K562 (cell line): ENCODE data around the gene ARHGAP33. TPM values are rescaled to one million over a fixed set of nuclear protein-coding genes. Genes with fewer than 3 reads are reported as not detected.
A peak's percentile ranks its signal among the peaks of the same experiment; 100 is the strongest.

Experiments
- ERF ChIP-seq: fragments of 450-650 bp; formaldehyde crosslinking; IDR thresholded peaks from 2 replicates; pipeline ENCODE4 v1.4.0; 2020; ENCODE audit warnings: mild to moderate bottlenecking, mixed read lengths
- EWSR1 ChIP-seq: fragments of 450-650 bp; IDR thresholded peaks from 2 replicates; pipeline ENCODE4 v1.6.1; 2018; ENCODE audit warnings: borderline replicate concordance, mild to moderate bottlenecking, low read depth, moderate library complexity; ENCODE audit not compliant: partially characterized antibody
- FOXA1 ChIP-seq: fragments of 450-650 bp; IDR thresholded peaks from 2 replicates; pipeline ENCODE4 v1.6.1; 2016; ENCODE audit warnings: mild to moderate bottlenecking, borderline replicate concordance
- JUN ChIP-seq, 2 experiments: sonication (generic) in 1 of 2; formaldehyde crosslinking in 1 of 2; IDR thresholded peaks; 2 replicates each; pipeline versions ENCODE4 v1.6.1 to v1.8.0; 2012 to 2022; ENCODE audit warnings: borderline replicate concordance in 2 of 2, mild to moderate bottlenecking in 2 of 2, improper control_type of control experiment in 1 of 2, low read depth in 1 of 2, low read length in 1 of 2, missing genetic modification reagents in 1 of 2
- MAZ ChIP-seq, 2 experiments: fragments of 450-650 bp in 1 of 2; sonication (generic) in 1 of 2; formaldehyde crosslinking; IDR thresholded peaks in 1 of 2; conservative IDR thresholded peaks in 1 of 2; 2 replicates each; pipeline versions ENCODE4 v1.4.0 to v1.5.0; 2020; ENCODE audit warnings: mild to moderate bottlenecking in 1 of 2, missing genetic modification reagents in 1 of 2
- MEF2A ChIP-seq: IDR thresholded peaks from 2 replicates; pipeline ENCODE4 v1.6.1; 2011; ENCODE audit warnings: low read depth, mild to moderate bottlenecking, low read length, moderate library complexity; ENCODE audit not compliant: control insufficient read depth
- POLR2AphosphoS5 ChIP-seq: IDR thresholded peaks from 2 replicates; pipeline ENCODE4 v1.6.1; 2011; ENCODE audit warnings: mild to moderate bottlenecking, low read depth, low read length, moderate library complexity; ENCODE audit not compliant: control insufficient read depth, insufficient read depth
- RBFOX2 ChIP-seq: fragments of 200-400 bp; formaldehyde crosslinking; IDR thresholded peaks from 2 replicates; pipeline ENCODE4 v1.6.1; 2017; ENCODE audit warnings: low read depth, mild to moderate bottlenecking, low read length, moderate library complexity
- SMAD4 ChIP-seq: fragments of 250-450 bp; sonication (Bioruptor Pico); conservative IDR thresholded peaks from 2 replicates; pipeline ENCODE4 v1.8.0; 2021; ENCODE audit warnings: inconsistent platforms, mild to moderate bottlenecking, moderate library complexity
- SMARCA5 ChIP-seq: fragments of 450-650 bp; IDR thresholded peaks from 2 replicates; pipeline ENCODE4 v1.6.1; 2016
- TAF9B ChIP-seq: fragments of 450-650 bp; IDR thresholded peaks from 2 replicates; pipeline ENCODE4 v1.6.1; 2018; ENCODE audit warnings: mild to moderate bottlenecking; ENCODE audit not compliant: partially characterized antibody
- TAL1 ChIP-seq: fragments of 450-650 bp; IDR thresholded peaks from 2 replicates; pipeline ENCODE4 v1.6.1; 2016; ENCODE audit warnings: mild to moderate bottlenecking
- ZNF217 ChIP-seq: sonication (generic); formaldehyde crosslinking; IDR thresholded peaks from 2 replicates; pipeline ENCODE4 v1.8.0; 2022; ENCODE audit warnings: mild to moderate bottlenecking, missing genetic modification reagents
- ZNF24 ChIP-seq: fragments of 450-650 bp; IDR thresholded peaks from 2 replicates; pipeline ENCODE4 v1.6.1; 2016
- ZZZ3 ChIP-seq: fragments of 450-650 bp; IDR thresholded peaks from 2 replicates; pipeline ENCODE4 v1.6.1; 2016; ENCODE audit warnings: antibody characterized with exemption, mild to moderate bottlenecking, moderate library complexity
- polyA plus RNA-seq, 8 experiments: library from polyadenylated mRNA; depleted of rRNA in 4 of 8; stranded (reverse) in 5 of 8; unstranded in 3 of 8; fragments of >200 nt; fragmentation: Nextera tagmentation in 2 of 8; fragmentation: Illumina TruSeq in 1 of 8; extraction: Ambion mirVana in 2 of 8; extraction: Trizol in 1 of 8; gene quantifications; 2 replicates each; pipeline versions ENCODE4 v1.2.1 to v1.2.3, GENCODE V29; 2011 to 2014; ENCODE audit warnings: inconsistent platforms in 1 of 8, missing spikeins in 1 of 8
- total RNA-seq, 7 experiments: library from RNA; depleted of rRNA in 6 of 7; stranded (reverse); fragments of >200 nt in 6 of 7; fragmentation: Illumina TruSeq in 2 of 7; extraction: Trizol in 2 of 7; gene quantifications; 2 replicates each; pipeline versions ENCODE4 v1.2.1 to v1.2.3, GENCODE V29; 2011 to 2021; ENCODE audit warnings: low replicate concordance in 1 of 7
- TF ChIP-seq, protein P1 (sequence below): fragments of 250-450 bp; sonication (Bioruptor Pico); IDR thresholded peaks from 2 replicates; pipeline ENCODE4 v1.4.0; 2020
- TF ChIP-seq, protein P2 (sequence below): fragments of 450-650 bp; IDR thresholded peaks from 2 replicates; pipeline ENCODE4 v1.6.1; 2016; ENCODE audit warnings: antibody characterized with exemption
- TF ChIP-seq, protein P3 (sequence below): sonication (generic); formaldehyde crosslinking; IDR thresholded peaks from 2 replicates; pipeline ENCODE4 v1.8.0; 2022; ENCODE audit warnings: mild to moderate bottlenecking, missing genetic modification reagents
- TF ChIP-seq, protein P4 (sequence below): fragments of 250-450 bp; sonication (Bioruptor Pico); IDR thresholded peaks from 2 replicates; pipeline ENCODE4 v1.5.1; 2021; ENCODE audit warnings: mild to moderate bottlenecking

ARHGAP33 gene
- total and polyA plus RNA-seq, 9 of the 15 experiments (the other 6 are each of a cell fraction or from before 2014, with no cell fraction given), result 0.06 to 26.6 (median 1.6) TPM; not detected in 1

GRCh38 chr19:35757231-35757748 is 18.1 kb upstream of the ARHGAP33 start (continued):
- TF ChIP-seq, protein P1, sequence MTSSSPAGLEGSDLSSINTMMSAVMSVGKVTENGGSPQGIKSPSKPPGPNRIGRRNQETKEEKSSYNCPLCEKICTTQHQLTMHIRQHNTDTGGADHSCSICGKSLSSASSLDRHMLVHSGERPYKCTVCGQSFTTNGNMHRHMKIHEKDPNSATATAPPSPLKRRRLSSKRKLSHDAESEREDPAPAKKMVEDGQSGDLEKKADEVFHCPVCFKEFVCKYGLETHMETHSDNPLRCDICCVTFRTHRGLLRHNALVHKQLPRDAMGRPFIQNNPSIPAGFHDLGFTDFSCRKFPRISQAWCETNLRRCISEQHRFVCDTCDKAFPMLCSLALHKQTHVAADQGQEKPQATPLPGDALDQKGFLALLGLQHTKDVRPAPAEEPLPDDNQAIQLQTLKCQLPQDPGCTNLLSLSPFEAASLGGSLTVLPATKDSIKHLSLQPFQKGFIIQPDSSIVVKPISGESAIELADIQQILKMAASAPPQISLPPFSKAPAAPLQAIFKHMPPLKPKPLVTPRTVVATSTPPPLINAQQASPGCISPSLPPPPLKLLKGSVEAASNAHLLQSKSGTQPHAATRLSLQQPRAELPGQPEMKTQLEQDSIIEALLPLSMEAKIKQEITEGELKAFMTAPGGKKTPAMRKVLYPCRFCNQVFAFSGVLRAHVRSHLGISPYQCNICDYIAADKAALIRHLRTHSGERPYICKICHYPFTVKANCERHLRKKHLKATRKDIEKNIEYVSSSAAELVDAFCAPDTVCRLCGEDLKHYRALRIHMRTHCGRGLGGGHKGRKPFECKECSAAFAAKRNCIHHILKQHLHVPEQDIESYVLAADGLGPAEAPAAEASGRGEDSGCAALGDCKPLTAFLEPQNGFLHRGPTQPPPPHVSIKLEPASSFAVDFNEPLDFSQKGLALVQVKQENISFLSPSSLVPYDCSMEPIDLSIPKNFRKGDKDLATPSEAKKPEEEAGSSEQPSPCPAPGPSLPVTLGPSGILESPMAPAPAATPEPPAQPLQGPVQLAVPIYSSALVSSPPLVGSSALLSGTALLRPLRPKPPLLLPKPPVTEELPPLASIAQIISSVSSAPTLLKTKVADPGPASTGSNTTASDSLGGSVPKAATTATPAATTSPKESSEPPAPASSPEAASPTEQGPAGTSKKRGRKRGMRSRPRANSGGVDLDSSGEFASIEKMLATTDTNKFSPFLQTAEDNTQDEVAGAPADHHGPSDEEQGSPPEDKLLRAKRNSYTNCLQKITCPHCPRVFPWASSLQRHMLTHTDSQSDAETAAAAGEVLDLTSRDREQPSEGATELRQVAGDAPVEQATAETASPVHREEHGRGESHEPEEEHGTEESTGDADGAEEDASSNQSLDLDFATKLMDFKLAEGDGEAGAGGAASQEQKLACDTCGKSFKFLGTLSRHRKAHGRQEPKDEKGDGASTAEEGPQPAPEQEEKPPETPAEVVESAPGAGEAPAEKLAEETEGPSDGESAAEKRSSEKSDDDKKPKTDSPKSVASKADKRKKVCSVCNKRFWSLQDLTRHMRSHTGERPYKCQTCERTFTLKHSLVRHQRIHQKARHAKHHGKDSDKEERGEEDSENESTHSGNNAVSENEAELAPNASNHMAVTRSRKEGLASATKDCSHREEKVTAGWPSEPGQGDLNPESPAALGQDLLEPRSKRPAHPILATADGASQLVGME, result no peak
- no peak for TF ChIP-seq SMARCA5
- no peak for TF ChIP-seq ZNF24
- TF ChIP-seq MAZ (CRISPR knock-in tag; conservative IDR thresholded peaks at IDR 0.05 in 1 of 2, IDR thresholded peaks at IDR 0.05 in 1 of 2), result no peak
- TF ChIP-seq SMAD4 (CRISPR knock-in tag), result 0 out of 2 replicates have a peak, but pooled peaks have one; percentile 44
- TF ChIP-seq TAL1, result no peak
- no peak for TF ChIP-seq EWSR1
- TF ChIP-seq TAF9B, result peak; percentile 33
- peak; percentile 40; the same call in 1 of the 2 replicates for TF ChIP-seq ERF
- peak; percentile 74 for TF ChIP-seq ZZZ3
- peak; percentile 86 for TF ChIP-seq RBFOX2
- TF ChIP-seq ZNF217 (CRISPR knock-in tag), result no peak
- no peak for TF ChIP-seq FOXA1
- TF ChIP-seq, protein P2, sequence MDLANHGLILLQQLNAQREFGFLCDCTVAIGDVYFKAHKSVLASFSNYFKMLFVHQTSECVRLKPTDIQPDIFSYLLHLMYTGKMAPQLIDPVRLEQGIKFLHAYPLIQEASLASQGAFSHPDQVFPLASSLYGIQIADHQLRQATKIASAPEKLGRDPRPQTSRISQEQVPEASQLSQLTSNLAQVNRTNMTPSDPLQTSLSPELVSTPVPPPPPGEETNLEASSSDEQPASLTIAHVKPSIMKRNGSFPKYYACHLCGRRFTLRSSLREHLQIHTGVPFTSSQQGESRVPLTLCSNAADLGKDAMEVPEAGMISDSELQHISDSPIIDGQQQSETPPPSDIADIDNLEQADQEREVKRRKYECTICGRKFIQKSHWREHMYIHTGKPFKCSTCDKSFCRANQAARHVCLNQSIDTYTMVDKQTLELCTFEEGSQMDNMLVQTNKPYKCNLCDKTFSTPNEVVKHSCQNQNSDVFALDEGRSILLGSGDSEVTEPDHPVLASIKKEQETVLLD, result 0 out of 2 replicates have a peak, but pooled peaks have one; percentile 43
- TF ChIP-seq MEF2A, result peak; percentile 40; the same call in 1 of the 2 replicates
- 0 out of 2 replicates have a peak, but pooled peaks have one; percentile 13 for TF ChIP-seq POLR2AphosphoS5
- TF ChIP-seq, protein P3, sequence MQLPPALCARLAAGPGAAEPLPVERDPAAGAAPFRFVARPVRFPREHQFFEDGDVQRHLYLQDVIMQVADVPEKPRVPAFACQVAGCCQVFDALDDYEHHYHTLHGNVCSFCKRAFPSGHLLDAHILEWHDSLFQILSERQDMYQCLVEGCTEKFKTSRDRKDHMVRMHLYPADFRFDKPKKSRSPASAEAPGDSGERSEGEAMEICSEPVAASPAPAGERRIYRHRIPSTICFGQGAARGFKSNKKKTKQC (CRISPR knock-in tag), result 0 out of 2 replicates have a peak, but pooled peaks have one; percentile 41
- no peak for TF ChIP-seq JUN (IDR thresholded peaks at IDR 0.05; ENCODE audit: borderline replicate concordance, low read depth, low read length)
- no peak; the same call in 1 of the 2 replicates for TF ChIP-seq JUN (CRISPR knock-in tag; IDR thresholded peaks at IDR 0.05; ENCODE audit: borderline replicate concordance)
- TF ChIP-seq, protein P4, sequence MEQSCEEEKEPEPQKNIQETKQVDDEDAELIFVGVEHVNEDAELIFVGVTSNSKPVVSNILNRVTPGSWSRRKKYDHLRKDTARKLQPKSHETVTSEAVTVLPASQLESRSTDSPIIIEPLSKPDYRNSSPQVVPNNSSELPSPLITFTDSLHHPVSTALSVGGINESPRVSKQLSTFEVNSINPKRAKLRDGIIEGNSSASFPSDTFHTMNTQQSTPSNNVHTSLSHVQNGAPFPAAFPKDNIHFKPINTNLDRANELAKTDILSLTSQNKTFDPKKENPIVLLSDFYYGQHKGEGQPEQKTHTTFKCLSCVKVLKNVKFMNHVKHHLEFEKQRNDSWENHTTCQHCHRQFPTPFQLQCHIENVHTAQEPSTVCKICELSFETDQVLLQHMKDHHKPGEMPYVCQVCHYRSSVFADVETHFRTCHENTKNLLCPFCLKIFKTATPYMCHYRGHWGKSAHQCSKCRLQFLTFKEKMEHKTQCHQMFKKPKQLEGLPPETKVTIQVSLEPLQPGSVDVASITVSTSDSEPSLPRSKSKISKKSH (CRISPR knock-in tag), result no peak
